HepG2 (cell line): ENCODE measurements around the gene PRR22. TPM values are rescaled to one million over a fixed set of nuclear protein-coding genes. Genes with fewer than 3 reads are reported as not detected.

Experiments
- CCAR2 ChIP-seq: fragments of 200-400 bp; formaldehyde crosslinking; optimal IDR thresholded peaks from 2 replicates; pipeline ENCODE3; 2018; ENCODE audit warnings: low read depth, mild to moderate bottlenecking, low read length, moderate library complexity
- EHMT2 ChIP-seq: fragments of 200-600 bp; sonication (generic); IDR thresholded peaks from 2 replicates; pipeline ENCODE4 v1.7.0; 2017; ENCODE audit warnings: antibody characterized with exemption, low read depth, low read length, borderline replicate concordance
- ELF4 ChIP-seq: sonication (generic); formaldehyde crosslinking; IDR thresholded peaks from 2 replicates; pipeline ENCODE4 v1.5.0; 2020; ENCODE audit warnings: missing genetic modification reagents, mild to moderate bottlenecking, moderate library complexity, borderline replicate concordance
- FOXK2 ChIP-seq: fragments of 450-650 bp; IDR thresholded peaks from 2 replicates; pipeline ENCODE4 v1.6.1; 2016
- HNF4A ChIP-seq: sonication (generic); formaldehyde crosslinking; IDR thresholded peaks from 2 replicates; pipeline ENCODE4 v1.4.0; 2020; ENCODE audit warnings: missing genetic modification reagents
- JUNB ChIP-seq: sonication (generic); formaldehyde crosslinking; IDR thresholded peaks from 2 replicates; pipeline ENCODE4 v1.8.0; 2022; ENCODE audit warnings: missing genetic modification reagents, mild to moderate bottlenecking, borderline replicate concordance
- KDM3A ChIP-seq: IDR thresholded peaks from 2 replicates; pipeline ENCODE4 v1.6.1; 2018; ENCODE audit warnings: low read depth, missing compliant biosample characterization
- KLF11 ChIP-seq: IDR thresholded peaks from 2 replicates; pipeline ENCODE4 v1.6.1; 2016; ENCODE audit warnings: missing compliant biosample characterization
- MIER2 ChIP-seq: IDR thresholded peaks from 2 replicates; pipeline ENCODE4 v1.6.1; 2016; ENCODE audit warnings: missing biosample characterization, missing genetic modification reagents
- MTF1 ChIP-seq: sonication (generic); formaldehyde crosslinking; IDR thresholded peaks from 2 replicates; pipeline ENCODE4 v1.5.0; 2020; ENCODE audit warnings: missing genetic modification reagents
- PPARG ChIP-seq: conservative IDR thresholded peaks from 2 replicates; pipeline ENCODE4 v1.6.1; 2016; ENCODE audit warnings: missing biosample characterization, missing genetic modification reagents
- RELA ChIP-seq: sonication (generic); formaldehyde crosslinking; IDR thresholded peaks from 2 replicates; pipeline ENCODE4 v1.4.0; 2020; ENCODE audit warnings: missing genetic modification reagents
- SYNCRIP ChIP-seq: fragments of 200-400 bp; formaldehyde crosslinking; IDR thresholded peaks from 2 replicates; pipeline ENCODE4 v1.6.1; 2018; ENCODE audit warnings: mild to moderate bottlenecking, low read depth, low read length; ENCODE audit not compliant: insufficient read depth
- TEAD3 ChIP-seq: optimal IDR thresholded peaks from 2 replicates; pipeline ENCODE3; 2016; ENCODE audit warnings: borderline replicate concordance
- ZIK1 ChIP-seq: sonication (generic); formaldehyde crosslinking; IDR thresholded peaks from 2 replicates; pipeline ENCODE4 v1.5.0; 2020; ENCODE audit warnings: mild to moderate bottlenecking, low read depth, missing genetic modification reagents, borderline replicate concordance
- ZNF496 ChIP-seq: sonication (generic); formaldehyde crosslinking; IDR thresholded peaks from 2 replicates; pipeline ENCODE4 v1.8.1; 2023; ENCODE audit warnings: mild to moderate bottlenecking, moderate library complexity, missing genetic modification reagents; ENCODE audit not compliant: insufficient replicate concordance
- ZNF773 ChIP-seq: sonication (generic); formaldehyde crosslinking; IDR thresholded peaks from 2 replicates; pipeline ENCODE4 v1.4.0; 2020; ENCODE audit warnings: missing genetic modification reagents, borderline replicate concordance
- ZNF841 ChIP-seq: sonication (generic); formaldehyde crosslinking; IDR thresholded peaks from 2 replicates; pipeline ENCODE4 v1.8.1; 2023; ENCODE audit warnings: missing genetic modification reagents, borderline replicate concordance
- ZNF883 ChIP-seq: sonication (generic); formaldehyde crosslinking; IDR thresholded peaks from 2 replicates; pipeline ENCODE4 v1.5.1; 2020; ENCODE audit warnings: mild to moderate bottlenecking, missing genetic modification reagents; ENCODE audit errors: not compliant biosample characterization
- ZSCAN12 ChIP-seq: sonication (generic); formaldehyde crosslinking; IDR thresholded peaks from 2 replicates; pipeline ENCODE4 v1.9.0; 2021; ENCODE audit warnings: mild to moderate bottlenecking, missing genetic modification reagents
- polyA plus RNA-seq, 8 experiments: library from polyadenylated mRNA; depleted of rRNA in 3 of 8; stranded (reverse) in 7 of 8; unstranded in 1 of 8; fragments of >200 nt; fragmentation: Illumina TruSeq in 4 of 8; extraction: Trizol in 4 of 8; gene quantifications; 2 replicates each; pipeline versions ENCODE4 v1.2.1 to v1.2.3, GENCODE V29; 2011 to 2016; ENCODE audit warnings: low read depth in 4 of 8, missing spikeins in 1 of 8, mixed read lengths in 1 of 8; ENCODE audit not compliant: insufficient read depth in 1 of 8
- total RNA-seq, 5 experiments: library from RNA; depleted of rRNA; stranded (reverse); fragments of >200 nt; fragmentation: Illumina TruSeq; extraction: Trizol; gene quantifications; 2 replicates each; pipeline ENCODE4 v1.2.3, GENCODE V29; 2016; ENCODE audit warnings: low read depth in 1 of 5
- TF ChIP-seq, protein P1 (sequence below): sonication (generic); formaldehyde crosslinking; IDR thresholded peaks from 2 replicates; pipeline ENCODE4 v1.9.0; 2021; ENCODE audit warnings: missing genetic modification reagents, borderline replicate concordance
- TF ChIP-seq, protein P2 (sequence below): sonication (generic); formaldehyde crosslinking; IDR thresholded peaks from 2 replicates; pipeline ENCODE4 v1.4.0; 2020; ENCODE audit warnings: mild to moderate bottlenecking, missing genetic modification reagents, borderline replicate concordance
- TF ChIP-seq, protein P3 (sequence below): conservative IDR thresholded peaks from 2 replicates; pipeline ENCODE4 v1.6.1; 2018; ENCODE audit warnings: missing genetic modification reagents
- TF ChIP-seq, protein P4 (sequence below): sonication (generic); formaldehyde crosslinking; IDR thresholded peaks from 2 replicates; pipeline ENCODE4 v1.8.1; 2023; ENCODE audit warnings: missing genetic modification reagents, mild to moderate bottlenecking, borderline replicate concordance

The PRR22 gene
- total and polyA plus RNA-seq, 2 of the 13 experiments (the other 11 are each of a cell fraction or from before 2014, with no cell fraction given): 0.84 to 2.3 TPM

DNA sequence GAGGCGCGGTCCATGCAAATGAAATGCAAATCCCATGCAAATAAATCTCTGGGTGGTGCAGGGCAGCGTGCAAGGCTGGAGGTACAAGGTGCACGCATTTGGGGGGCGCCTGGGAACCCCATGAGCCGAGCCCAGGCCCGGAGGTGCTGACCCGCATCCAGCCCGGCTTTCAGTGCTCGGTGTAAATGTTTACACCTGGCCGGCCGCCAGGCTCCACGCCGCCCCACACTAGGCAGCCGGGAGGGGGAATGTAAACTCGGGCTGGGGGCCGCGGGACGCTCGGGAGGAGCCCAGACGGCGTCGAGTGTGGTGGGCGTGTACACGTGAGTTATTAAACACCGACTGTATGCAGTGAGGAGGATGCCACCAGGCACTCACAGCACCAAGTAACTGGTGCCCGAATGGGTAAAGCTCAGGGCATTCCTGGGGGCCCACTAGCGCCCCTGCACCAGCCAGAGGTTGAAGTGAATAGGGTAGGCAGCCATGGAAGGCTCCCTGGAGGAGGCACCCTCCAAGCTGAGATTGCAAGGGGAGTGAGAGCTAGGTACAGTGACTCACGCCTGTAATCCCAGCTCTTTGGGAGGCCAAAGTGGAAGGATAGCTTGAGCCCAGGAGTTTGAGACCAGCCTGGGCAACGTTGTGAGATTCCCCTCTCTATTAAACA lies 37.8 kb upstream of the PRR22 start (continued):
- TF ChIP-seq, protein P1, sequence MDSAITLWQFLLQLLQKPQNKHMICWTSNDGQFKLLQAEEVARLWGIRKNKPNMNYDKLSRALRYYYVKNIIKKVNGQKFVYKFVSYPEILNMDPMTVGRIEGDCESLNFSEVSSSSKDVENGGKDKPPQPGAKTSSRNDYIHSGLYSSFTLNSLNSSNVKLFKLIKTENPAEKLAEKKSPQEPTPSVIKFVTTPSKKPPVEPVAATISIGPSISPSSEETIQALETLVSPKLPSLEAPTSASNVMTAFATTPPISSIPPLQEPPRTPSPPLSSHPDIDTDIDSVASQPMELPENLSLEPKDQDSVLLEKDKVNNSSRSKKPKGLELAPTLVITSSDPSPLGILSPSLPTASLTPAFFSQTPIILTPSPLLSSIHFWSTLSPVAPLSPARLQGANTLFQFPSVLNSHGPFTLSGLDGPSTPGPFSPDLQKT (CRISPR knock-in tag): no peak
- peak; percentile 17; the same call in 1 of the 2 replicates for TF ChIP-seq HNF4A (CRISPR knock-in tag)
- TF ChIP-seq RELA (CRISPR knock-in tag): no peak
- no peak for TF ChIP-seq ZSCAN12
- TF ChIP-seq MTF1: no peak
- TF ChIP-seq ELF4 (CRISPR knock-in tag): no peak
- TF ChIP-seq, protein P2, sequence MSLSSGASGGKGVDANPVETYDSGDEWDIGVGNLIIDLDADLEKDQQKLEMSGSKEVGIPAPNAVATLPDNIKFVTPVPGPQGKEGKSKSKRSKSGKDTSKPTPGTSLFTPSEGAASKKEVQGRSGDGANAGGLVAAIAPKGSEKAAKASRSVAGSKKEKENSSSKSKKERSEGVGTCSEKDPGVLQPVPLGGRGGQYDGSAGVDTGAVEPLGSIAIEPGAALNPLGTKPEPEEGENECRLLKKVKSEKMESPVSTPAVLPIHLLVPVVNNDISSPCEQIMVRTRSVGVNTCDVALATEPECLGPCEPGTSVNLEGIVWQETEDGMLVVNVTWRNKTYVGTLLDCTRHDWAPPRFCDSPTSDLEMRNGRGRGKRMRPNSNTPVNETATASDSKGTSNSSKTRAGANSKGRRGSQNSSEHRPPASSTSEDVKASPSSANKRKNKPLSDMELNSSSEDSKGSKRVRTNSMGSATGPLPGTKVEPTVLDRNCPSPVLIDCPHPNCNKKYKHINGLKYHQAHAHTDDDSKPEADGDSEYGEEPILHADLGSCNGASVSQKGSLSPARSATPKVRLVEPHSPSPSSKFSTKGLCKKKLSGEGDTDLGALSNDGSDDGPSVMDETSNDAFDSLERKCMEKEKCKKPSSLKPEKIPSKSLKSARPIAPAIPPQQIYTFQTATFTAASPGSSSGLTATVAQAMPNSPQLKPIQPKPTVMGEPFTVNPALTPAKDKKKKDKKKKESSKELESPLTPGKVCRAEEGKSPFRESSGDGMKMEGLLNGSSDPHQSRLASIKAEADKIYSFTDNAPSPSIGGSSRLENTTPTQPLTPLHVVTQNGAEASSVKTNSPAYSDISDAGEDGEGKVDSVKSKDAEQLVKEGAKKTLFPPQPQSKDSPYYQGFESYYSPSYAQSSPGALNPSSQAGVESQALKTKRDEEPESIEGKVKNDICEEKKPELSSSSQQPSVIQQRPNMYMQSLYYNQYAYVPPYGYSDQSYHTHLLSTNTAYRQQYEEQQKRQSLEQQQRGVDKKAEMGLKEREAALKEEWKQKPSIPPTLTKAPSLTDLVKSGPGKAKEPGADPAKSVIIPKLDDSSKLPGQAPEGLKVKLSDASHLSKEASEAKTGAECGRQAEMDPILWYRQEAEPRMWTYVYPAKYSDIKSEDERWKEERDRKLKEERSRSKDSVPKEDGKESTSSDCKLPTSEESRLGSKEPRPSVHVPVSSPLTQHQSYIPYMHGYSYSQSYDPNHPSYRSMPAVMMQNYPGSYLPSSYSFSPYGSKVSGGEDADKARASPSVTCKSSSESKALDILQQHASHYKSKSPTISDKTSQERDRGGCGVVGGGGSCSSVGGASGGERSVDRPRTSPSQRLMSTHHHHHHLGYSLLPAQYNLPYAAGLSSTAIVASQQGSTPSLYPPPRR (CRISPR knock-in tag): 0 out of 2 replicates have a peak, but pooled peaks have one; percentile 38
- no peak for TF ChIP-seq ZNF883
- no peak for TF ChIP-seq EHMT2
- TF ChIP-seq, protein P3, sequence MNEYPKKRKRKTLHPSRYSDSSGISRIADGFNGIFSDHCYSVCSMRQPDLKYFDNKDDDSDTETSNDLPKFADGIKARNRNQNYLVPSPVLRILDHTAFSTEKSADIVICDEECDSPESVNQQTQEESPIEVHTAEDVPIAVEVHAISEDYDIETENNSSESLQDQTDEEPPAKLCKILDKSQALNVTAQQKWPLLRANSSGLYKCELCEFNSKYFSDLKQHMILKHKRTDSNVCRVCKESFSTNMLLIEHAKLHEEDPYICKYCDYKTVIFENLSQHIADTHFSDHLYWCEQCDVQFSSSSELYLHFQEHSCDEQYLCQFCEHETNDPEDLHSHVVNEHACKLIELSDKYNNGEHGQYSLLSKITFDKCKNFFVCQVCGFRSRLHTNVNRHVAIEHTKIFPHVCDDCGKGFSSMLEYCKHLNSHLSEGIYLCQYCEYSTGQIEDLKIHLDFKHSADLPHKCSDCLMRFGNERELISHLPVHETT (CRISPR knock-in tag): no peak
- no peak for TF ChIP-seq FOXK2
- no peak for TF ChIP-seq KLF11 (CRISPR knock-in tag)
- TF ChIP-seq PPARG: no peak
- no peak for TF ChIP-seq ZNF773 (CRISPR knock-in tag)
- TF ChIP-seq MIER2 (CRISPR knock-in tag): no peak
- TF ChIP-seq ZIK1 (CRISPR knock-in tag): no peak
- TF ChIP-seq, protein P4, sequence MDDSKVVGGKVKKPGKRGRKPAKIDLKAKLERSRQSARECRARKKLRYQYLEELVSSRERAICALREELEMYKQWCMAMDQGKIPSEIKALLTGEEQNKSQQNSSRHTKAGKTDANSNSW: no peak
- no peak for TF ChIP-seq JUNB (CRISPR knock-in tag)
- no peak for TF ChIP-seq ZNF496 (CRISPR knock-in tag)
- peak; percentile 57 for TF ChIP-seq TEAD3 (CRISPR knock-in tag)
- no peak for TF ChIP-seq ZNF841
- TF ChIP-seq SYNCRIP: no peak
- no peak for TF ChIP-seq KDM3A (CRISPR knock-in tag)
- TF ChIP-seq CCAR2: no peak
